HG02852 (cell line): Measurements from ENCODE around the gene SLC35A4.

Experiments used
- ATAC-seq: cut with Tn5 transposase; IDR thresholded peaks from one replicate; pipeline ENCODE4 v1.9.1; 2021; ENCODE audit warnings: mild to moderate bottlenecking, moderate library complexity; ENCODE audit not compliant: unreplicated experiment

Gene SLC35A4, protein sequence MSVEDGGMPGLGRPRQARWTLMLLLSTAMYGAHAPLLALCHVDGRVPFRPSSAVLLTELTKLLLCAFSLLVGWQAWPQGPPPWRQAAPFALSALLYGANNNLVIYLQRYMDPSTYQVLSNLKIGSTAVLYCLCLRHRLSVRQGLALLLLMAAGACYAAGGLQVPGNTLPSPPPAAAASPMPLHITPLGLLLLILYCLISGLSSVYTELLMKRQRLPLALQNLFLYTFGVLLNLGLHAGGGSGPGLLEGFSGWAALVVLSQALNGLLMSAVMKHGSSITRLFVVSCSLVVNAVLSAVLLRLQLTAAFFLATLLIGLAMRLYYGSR

DNA sequence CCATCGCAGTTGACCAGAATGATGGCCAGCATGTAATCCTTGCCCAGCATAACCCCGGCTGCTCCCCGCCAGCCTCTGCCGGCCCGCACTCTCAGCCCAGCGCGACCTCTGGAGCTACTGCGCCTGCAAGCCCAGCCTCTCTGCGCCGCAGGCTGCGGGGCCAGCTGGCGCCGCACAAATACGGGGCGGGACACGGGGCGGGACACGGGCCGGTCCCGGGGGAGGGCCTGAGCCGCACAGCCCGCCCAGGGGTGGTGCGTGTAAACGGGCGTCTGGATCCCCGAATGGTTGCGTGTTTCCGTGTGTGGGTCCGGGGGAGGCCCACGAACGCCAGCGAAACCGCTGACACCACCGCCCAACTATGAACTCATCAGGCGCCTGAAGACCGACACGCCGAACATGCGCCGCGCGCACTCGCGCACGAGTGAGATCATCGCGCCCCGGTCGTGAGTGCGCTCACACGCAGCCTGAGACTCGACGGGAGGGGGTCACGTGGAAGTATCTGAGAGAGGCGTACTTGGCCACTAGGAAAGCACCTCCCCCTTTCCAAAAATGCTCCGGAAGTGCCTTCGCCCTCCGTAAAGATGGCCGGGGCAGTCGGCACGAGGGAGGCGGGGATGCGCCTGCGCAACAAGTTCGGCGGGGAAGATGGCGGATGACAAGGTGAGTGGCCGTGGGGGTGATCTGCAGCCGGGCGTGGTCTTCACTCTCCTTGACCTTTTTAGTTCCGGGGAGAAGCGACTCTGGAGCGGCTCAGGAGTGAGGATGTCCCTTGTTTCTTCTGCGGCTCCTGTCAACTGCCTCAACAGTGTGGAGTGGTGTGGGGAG, at the start of gene SLC35A4, which contains the start of gene APBB3:
SLC35A4 (plus strand) TSS at position 633 of the 828 bp plus-strand sequence. CDS start 2,342 bp downstream, outside the sequence.
APBB3 (minus strand) TSS at position 403 of the 828 bp plus-strand sequence; CDS start at position 50, 353 bp downstream.
- ATAC-seq, result peak; percentile 88

DNA sequence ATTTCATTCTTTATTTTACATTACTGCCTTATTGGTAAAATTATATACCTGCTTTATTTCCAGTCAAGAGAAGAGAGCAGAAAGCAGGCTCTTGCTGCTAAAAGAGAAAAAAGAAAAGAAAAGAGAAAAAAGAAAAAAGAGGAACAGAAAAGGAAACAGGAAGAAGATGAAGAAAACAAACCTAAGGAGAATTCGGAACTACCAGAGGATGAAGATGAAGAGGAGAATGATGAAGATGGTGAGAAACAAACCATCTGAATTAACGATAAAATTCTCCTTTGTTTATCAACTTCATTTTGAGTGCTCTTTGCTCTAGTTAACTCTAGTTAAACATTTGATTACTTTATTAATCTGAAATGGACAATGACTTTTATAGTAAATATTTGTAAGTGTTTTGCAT, 40.6 kb upstream of the SLC35A4 start:
- no peak for ATAC-seq

DNA sequence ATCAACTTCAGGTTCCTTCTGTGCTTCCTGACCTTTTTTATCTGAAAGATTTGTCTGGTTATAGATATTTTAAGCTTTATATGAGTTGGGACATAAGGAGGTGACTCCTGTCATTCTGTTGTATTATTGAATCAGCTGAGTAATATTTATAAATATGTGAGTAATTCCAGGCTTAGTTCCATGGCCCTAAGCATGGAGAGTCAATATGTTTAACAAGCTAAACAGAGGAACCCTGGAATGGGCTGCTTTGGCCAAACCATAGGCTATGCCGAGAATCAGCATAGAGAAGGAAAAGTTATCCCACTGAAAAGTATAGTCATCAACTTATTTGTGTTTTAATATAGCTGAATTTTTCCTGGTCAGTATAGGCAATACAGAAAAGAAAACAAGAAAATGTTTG, 24.4 kb upstream of the SLC35A4 start:
- no peak for ATAC-seq

DNA sequence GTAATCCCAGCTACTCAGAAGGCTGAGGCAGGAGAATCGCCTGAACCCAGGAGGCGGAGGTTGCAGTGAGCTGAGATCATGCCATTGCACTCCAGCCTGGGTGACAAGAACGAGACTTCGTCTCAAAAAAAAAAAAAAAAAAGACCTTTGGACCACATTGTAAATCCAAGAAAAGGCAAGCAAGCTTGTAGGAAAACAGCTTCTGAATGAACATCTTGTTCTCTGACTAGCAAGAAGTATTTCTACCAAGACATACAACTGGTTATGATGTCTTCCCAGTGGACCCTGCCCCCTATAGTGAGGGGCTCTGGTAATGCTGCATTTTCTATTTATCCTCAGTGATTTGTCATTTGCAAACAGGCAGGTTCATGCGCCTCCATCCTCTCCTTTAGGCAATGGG, 21.7 kb upstream of the SLC35A4 start:
- ATAC-seq, result no peak

DNA sequence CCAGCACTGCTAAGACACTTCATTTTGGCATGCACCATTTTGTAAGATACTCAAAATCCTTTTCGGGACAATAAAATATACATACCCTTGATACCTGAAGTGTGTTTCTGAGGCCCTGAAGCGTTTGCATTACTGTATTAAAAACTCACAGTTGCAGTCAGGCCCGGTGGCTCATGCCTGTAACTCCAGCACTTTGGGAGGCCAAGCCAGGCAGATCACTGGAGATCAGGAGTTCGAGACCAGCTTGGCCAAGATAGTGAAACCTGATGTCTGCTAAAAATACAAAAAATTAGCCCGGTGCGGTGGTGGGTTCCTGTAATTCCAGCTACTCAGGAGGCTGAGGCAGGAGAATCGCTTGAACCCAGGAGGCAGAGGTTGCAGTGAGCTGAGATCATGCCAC, 19.6 kb upstream of the SLC35A4 start:
- ATAC-seq, result no peak

DNA sequence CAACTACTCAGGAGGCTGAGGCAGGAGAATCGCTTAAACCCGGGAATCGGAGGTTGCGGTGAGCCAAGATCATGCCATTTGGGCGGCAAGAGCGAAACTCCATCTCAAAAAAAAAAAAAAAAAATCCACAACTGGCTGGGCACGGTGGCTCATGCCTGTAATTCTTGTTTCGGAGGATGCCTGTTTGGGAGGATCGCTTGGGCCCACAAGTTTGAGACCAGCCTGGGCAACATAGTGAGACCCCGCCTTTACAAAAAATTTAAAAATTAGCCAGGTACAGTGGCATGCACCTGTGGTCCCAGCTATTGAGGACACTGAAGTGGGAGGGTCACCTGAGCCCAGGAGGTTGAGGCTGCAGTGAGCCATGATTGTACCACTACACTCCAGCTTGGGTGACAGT, 19.0 kb upstream of the SLC35A4 start:
- no peak for ATAC-seq

DNA sequence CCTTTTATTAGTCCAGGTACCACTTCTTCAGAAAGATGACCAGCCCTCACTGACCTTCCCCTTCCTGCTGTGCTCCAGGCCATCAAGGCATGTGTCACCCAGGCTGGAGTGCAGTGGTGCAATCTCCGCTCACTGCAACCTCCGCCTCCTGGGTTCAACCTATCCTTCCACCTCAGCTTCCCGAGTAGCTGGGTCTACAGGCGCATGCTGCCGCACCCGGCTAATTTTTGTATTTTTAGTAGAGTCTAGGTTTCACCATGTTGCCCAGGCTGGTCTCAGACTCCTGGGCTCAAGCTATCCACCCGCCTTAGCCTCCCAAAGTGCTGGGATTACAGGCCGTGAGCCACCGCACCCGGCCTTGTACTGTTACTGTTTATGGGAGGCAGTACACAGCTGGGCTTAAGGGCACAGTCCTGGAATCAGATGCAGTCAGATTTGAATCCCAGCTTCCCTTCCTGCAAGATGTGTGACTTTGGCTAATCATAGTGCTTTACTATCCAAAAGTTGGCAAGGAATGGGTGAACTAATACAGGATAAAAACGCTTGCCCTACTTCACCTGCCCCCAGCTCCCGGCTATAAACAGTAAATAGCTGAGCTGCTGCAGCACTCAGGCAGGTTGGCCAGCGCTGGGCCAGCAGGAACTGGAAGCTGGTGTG, 17.6 kb upstream of the SLC35A4 start:
- peak; percentile 1 for ATAC-seq

DNA sequence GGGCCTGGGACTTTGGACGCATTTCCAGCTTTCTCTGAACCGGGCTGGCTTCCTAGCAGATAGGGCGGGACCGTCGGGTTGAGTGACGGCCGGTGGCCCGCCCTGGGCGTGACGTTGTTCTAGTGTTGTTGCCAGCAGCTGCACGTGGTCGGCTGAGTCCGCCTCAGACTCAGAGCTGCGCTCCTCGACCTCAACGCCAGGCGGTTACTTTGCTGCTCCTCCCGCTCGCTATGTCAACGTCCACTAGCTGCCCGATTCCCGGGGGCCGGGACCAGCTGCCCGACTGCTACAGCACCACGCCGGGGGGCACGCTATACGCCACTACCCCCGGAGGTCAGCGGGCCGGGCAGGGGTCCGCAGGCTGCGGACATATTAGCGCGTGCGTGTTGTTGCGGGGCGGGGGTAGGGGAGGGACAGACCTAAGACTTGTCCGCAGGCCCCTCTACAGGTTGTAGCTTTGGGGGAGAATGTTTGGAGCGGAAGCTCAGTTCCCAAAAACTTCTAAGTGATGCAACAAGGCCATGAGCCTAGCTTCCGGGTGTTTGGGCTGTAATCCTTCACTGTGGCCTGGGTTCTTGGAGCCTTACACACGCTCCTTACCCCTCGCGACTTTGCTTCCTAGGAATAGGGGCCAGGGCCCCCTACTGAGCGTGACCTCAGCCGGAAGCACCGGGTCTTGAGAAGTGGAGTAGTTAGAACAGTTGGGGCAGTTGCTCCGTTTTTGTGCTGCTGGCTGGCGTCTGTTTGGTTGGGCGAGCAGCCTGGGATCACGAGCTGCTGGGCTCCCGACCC, 16.9 kb upstream of the SLC35A4 start, which contains the start of gene EIF4EBP3:
EIF4EBP3 (plus strand) TSS at position 155 of the 792 bp plus-strand sequence; CDS start at position 231, 76 bp downstream.
- peak; percentile 98 for ATAC-seq

DNA sequence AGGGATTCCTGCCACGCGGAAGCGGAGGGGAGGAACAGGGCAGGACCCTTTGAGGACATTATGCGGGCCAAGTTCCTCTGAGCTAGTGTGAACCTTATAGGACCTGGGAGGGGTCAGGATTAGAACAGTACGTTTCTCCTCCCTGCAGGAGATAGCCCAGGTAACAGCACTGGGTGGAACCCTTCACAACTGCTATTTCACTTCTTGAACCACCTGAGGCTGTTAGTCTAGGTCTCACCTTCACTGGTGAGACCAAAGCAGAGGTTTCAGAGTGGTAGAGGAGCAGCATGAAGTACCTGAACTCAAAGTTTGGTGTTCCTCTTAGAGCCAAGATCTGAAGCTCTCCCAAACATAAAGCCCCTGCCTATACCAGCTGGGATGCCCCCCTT, 16.3 kb upstream of the SLC35A4 start:
- peak; percentile 0 for ATAC-seq

DNA sequence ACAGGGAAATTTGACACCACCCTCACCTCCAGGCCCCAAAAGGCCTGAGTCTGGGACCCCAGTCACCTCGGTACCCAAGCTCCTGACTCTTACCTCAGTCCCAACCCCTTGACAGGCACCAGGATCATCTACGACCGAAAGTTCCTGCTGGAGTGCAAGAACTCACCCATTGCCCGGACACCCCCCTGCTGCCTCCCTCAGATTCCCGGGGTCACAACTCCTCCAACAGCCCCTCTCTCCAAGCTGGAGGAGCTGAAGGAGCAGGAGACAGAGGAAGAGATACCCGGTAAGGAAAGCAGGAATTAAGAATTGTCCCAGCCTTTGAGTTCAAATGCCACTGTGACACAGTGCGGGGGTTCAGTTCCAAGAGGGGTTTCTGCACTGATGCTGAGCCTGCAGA, 15.8 kb upstream of the SLC35A4 start:
- ATAC-seq, result no peak

DNA sequence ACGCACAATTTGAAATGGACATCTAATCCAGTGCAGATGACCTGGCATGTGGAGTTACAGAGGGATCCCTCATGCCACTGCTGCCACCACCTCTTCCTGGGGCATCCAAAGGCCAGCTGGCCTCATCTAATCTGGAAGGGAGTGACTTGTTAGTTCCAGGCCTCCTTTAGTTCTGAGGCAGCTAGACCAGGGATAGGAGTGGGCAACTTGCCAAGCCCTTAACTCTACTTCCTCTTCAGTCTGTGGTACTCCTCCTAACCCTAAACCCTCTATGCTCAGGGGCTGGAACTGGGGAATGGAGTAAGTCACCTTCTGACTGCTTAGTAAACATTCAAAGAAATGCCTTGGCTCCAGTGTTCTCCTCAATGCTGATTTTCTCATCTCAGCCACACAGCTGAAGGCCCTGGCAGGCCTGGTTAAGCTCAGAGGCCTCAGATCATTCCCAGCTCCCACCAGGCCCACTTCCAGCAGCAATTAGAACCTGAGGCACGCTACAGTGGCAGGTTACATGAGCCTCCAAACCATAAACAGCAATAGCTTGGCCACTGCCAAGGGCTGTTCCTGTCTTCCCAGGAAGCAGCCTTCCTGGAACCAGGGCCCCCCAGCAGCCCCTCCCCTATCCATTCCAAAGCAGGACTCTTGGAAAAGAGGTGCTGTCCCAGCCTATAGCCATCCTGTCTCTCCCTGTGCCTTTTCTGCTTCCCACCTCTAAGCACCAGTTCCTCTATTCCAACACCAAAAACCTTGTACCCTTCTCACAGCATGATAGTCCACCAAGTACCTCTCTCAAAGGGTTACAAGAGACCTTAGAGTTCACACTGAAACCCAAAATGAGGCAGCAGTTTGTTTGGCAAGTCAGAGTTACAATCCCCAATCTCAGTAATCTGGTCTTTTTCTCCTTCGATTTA, 15.1 kb upstream of the SLC35A4 start:
- ATAC-seq, result no peak

DNA sequence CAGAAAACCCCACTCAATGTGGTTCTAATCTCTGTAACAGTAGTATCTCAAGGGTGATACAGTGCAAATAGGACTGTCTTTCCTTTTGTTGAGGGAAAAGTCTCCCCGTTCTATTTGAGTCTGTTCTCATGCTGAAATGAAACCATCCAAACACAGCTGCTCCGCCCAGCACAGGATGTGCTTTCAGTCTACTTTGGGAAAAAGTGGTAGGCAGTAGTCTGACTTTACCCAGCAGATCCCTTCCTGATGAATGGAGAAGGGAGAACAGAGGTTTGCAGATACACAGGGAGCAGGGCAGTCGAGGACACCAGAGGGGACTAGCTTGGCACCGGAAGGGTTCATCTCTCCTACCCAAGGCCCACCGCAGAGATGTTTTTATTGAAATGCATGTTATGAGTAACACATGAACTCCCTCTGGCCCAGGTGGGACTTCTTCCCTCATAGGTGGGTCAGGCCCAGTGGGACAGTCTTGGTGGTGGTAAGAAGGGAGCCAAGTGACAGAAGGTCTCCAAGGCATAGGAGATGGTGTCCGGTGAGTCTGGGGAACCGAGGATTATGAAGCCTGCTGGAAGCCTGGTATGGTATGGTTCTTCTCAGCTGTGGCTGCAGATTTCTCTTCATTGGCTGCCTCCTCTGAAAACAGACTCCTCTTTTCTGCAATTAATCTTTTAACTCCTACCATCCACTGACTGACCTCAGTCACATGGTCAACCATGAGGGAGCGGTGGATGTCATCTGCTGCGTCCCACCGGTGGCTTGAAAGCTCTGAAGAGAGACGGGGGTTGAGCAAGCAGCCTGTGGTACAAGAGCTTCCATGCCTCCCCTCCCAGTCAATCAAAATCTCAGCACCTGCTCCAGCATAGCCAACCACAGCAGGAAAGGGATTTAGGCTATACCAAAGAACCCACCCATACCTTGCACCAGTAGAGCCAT, 14.2 kb upstream of the SLC35A4 start:
- ATAC-seq, result no peak

DNA sequence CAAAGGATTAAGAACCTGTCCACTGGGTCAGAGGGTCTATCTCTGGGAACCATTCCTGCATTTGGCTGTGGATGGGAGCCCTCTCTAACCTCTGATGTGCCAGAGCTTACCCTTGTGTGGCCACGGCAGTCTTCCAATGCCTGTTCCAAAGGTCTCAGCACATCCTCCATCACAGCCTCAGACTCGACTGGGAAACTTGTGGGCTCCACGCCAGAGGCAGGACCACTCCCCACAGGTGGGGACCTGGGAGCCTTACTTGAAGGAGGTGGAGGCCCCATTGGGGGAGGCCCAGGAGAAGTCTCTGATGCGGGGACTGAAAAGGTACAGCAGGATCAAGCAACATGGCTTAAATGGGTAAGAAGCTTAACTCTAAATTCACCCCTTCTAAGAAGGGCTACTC, 12.8 kb upstream of the SLC35A4 start:
- ATAC-seq, result no peak

DNA sequence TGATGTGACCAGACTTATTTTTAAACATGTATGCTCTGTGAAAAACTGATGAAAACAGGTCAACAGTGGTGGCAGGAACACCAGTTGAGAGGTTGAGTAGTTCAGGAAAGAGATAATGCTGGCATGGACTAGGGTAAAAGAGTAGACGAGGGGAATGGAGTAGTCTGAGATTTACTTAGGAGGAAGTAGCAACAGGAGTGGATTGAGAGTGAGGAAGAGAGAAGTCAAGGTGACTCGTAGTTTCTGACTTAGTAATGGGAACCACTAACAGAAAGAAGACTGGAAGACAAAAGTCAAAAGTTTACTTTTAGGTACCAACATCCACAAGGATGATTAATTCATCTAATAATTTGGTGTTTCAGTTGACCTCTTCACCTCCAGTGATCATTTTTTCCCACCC, 11.0 kb upstream of the SLC35A4 start:
- ATAC-seq, result no peak

DNA sequence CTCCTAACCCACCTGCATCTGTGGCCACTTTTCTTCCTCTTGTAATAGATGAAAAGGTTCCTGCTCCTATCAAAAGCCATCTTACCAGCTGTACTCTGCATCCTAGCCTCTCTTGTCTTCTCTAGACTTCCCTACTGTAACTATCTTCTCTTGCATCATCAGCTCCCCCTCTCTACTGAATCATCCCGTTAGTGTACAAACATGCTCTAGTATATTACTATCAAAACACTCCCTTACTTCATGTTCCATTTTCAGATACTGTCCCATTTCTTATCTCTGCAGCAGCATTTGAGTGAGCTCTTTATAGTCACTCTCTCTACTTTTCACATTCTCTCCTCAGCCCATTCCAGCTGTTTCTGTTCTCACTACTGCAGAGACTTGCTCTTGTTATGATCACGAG, 10.2 kb upstream of the SLC35A4 start:
- no peak for ATAC-seq

DNA sequence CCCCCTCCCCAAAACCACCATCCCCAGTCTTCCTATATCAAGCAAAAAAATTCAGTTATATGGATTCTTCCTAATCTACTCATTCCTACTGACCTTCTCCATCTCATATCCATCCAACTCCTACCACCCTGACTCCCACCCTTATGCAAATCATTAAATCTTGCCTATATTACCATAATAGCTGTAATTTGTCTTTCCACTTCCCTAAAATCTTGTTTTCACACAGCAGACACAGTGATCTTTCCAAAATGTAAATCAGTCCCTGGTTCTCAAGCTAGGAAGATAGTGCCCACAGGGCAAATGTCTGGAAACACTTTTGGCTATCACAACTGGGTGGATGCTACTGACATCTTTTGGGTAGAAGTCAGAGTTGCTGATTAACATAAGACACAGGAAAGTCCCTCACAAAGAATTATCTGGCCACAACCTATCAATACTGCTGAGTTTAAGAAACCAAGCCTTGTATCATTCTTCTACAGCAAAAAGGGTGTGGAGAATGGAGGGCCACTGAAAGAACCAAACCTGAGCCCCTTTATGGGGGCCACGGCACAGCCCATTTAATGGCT, 8.8 kb upstream of the SLC35A4 start:
- ATAC-seq, result no peak

DNA sequence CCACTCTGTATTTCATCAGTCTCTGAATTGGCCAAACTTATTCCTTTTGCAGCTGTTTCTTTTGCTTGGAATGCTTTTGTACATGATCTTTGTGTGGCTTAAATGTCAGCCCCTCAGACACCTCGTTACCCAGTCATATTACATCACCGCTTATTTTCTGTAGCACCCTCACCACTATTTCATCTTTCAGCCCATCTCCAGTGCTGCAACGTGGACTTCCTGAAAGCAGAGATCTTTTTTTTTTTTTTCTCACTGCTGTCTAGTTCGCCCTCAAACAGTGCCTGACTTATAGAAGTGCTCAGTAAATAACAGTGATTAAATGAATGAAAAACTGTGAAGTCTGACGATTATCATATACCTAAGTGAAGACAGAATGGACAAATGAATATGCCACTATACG, 8.2 kb upstream of the SLC35A4 start:
- no peak for ATAC-seq

DNA sequence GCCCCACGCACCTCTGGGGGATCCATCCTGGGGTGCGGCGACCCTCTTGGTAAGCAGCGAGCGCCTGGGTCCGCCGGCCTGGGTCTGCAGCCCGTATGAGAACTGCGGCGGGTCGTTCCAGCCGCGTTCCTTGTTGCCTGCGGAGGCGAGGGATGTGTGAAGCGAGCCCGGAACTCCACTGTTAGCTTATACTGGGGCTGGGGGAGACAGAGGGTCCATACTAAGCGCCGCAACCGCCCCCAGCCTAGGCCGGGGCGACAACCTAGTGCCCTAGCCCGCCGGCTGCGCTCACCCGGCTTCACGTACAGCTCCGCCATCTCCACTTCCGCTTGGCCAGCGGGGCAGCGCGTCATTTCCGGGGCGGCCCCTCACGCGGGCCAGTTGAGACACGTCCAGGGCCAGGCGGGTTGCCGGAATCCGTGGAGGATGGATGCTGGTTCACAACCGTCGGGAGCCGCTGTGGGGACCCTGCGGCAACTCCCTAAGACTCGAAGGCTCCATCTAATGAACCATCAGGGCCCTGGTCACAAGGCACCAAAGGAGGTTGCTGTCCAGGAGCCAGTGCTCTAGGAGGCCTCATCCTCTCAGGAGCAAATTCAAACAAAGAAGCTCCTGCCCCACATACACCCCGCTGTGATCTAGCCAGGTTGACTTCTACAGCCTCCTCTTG, 7.4 kb upstream of the SLC35A4 start, which contains the start of gene SRA1:
SRA1 (minus strand) TSS at position 338 of the 670 bp plus-strand sequence; CDS start at position 317, 21 bp downstream.
- ATAC-seq, result peak; percentile 94
